ENCODE results near the gene MALT1. TPM values are rescaled to one million over a fixed set of nuclear protein-coding genes. Genes with fewer than 3 reads are reported as not detected.
A peak's percentile ranks its signal among the peaks of the same experiment; 100 is the strongest.

Gene MALT1
- total and polyA plus RNA-seq, 11 donors = 5.4 to 18.3 (median 10.4) TPM

GRCh38 chr18:58694720-58695468 is 23.6 kb downstream of the MALT1 start:
- intact Hi-C loops (cut with DNase I) = no loop called here
- no peak overlapping the region for H3K27ac ChIP-seq
- H3K36me3 ChIP-seq = peaks cover 0 to 33% (median 23%) of the 10 kb centered on the region in 9 donors
- no peak overlapping the region for H3K4me3 ChIP-seq
- H3K4me1 ChIP-seq = peaks cover 0 to 31% (median 4%) of the 10 kb centered on the region in 12 donors
- TF ChIP-seq, protein P1, sequence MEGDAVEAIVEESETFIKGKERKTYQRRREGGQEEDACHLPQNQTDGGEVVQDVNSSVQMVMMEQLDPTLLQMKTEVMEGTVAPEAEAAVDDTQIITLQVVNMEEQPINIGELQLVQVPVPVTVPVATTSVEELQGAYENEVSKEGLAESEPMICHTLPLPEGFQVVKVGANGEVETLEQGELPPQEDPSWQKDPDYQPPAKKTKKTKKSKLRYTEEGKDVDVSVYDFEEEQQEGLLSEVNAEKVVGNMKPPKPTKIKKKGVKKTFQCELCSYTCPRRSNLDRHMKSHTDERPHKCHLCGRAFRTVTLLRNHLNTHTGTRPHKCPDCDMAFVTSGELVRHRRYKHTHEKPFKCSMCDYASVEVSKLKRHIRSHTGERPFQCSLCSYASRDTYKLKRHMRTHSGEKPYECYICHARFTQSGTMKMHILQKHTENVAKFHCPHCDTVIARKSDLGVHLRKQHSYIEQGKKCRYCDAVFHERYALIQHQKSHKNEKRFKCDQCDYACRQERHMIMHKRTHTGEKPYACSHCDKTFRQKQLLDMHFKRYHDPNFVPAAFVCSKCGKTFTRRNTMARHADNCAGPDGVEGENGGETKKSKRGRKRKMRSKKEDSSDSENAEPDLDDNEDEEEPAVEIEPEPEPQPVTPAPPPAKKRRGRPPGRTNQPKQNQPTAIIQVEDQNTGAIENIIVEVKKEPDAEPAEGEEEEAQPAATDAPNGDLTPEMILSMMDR (IDR thresholded peaks at IDR 0.05) = no peak
- TF ChIP-seq POLR2A (IDR thresholded peaks at IDR 0.05) = no peak
- 60 to 75% (median 62%) methylated on average over 8 of the region's 8 CpGs for WGBS, 4 donors
- DNase-seq (no peak), ATAC-seq (peak in 1 of 4 donors; percentile 10)
- no peaks in the 10 kb centered on the region for H3K27me3 ChIP-seq
- H3K9me3 ChIP-seq = no peaks in the 10 kb centered on the region

DNA sequence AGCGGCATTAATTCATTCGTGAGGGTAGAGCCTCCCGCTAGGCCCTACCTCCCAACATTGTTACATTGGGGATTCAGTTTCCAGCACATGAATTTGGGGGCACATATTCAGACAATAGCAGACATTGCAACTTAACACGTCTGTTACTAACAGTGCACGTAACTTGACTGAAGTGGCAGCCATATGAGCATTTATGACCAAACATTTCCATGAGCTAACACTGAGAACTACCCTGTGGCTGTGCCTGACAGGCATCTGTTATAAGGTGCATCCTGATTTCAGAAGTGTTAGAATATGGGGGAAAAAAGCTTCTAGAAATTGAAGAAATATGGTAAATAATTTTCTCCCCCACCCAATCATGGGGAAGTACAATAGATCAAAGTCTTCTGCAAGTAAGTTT is 24.5 kb downstream of the MALT1 start:
- DNase-seq (no peak), ATAC-seq (no peak)
- Histone ChIP-seq H3K36me3 (peaks cover 0 to 33% (median 25%) of the 10 kb centered on the region in 9 donors), H3K27ac (no peak overlapping the region), H3K4me3 (no peak overlapping the region), H3K4me1 (peaks cover 0 to 31% (median 4%) of the 10 kb centered on the region in 12 donors), H3K27me3 (no peaks in the 10 kb centered on the region), H3K9me3 (no peaks in the 10 kb centered on the region)
- intact Hi-C loops (cut with DNase I) = no loop called here
- TF ChIP-seq POLR2A (IDR thresholded peaks at IDR 0.05) = no peak
- TF ChIP-seq, protein P1 (IDR thresholded peaks at IDR 0.05) = no peak
- 94 to 98% (median 96%) methylated on average over 5 of the region's 5 CpGs for WGBS, 4 donors

DNA sequence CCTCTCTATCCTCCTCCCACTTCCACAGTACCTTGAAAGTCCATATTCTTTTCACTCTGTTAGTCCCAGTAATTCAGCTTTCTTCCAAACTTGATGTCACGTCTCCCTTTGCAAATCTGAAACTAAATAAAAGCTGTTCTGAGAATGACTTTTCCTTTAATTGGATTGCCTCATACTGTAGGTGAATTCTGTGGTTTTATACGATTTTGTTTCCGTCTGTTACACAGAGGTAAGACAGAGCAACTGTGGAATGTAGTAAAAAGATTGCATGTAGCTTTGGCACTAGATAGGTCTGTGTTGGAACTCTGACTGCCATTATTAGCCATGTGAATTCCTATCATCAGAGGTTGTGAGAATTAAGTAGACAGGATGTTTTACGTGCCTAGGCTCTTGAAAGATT is 25.9 kb downstream of the MALT1 start:
- Histone ChIP-seq H3K4me1 (peaks cover 0 to 31% (median 2%) of the 10 kb centered on the region in 12 donors), H3K27ac (no peak overlapping the region), H3K9me3 (no peaks in the 10 kb centered on the region), H3K27me3 (no peaks in the 10 kb centered on the region), H3K36me3 (peaks cover 0 to 45% (median 38%) of the 10 kb centered on the region in 9 donors), H3K4me3 (no peak overlapping the region)
- TF ChIP-seq, protein P1 (IDR thresholded peaks at IDR 0.05) = no peak
- TF ChIP-seq POLR2A (IDR thresholded peaks at IDR 0.05) = no peak
- ATAC-seq (no peak), DNase-seq (no peak)
- intact Hi-C loops (cut with DNase I) = no loop called here
- 61 to 71% (median 66%) methylated on average over 4 of the region's 4 CpGs for WGBS, 4 donors

DNA sequence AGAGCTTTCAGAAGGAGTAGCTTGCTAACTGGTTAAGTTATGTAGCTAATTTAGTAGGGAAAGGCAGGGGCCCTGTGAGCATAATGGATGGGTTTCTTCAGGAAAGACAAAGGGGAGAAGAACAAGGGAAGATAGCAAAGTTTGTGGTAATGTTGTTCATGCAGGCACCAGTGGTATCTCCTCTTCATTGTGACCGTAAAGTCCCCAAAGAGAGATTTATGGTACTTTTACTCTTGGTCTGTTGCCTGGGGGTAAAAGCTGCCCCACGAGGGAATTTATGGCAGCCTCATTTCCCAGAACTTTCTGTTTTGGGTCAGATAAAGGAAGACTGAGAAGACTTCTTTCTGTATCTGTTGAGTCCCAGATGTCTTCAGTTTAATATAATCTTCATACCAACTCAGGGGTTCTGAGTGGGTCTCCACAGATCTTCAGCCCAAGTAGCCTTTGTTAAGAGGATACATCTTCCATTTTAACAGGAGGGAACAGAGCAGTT is 27.5 kb downstream of the MALT1 start:
- H3K4me3 ChIP-seq = no peak overlapping the region
- H3K36me3 ChIP-seq = peaks cover 0 to 58% (median 47%) of the 10 kb centered on the region in 9 donors
- no peak for TF ChIP-seq POLR2A (IDR thresholded peaks at IDR 0.05)
- TF ChIP-seq, protein P1 (IDR thresholded peaks at IDR 0.05) = no peak
- DNase-seq = no peak
- peaks cover 0 to 31% (median 2%) of the 10 kb centered on the region in 12 donors for H3K4me1 ChIP-seq
- H3K9me3 ChIP-seq = no peaks in the 10 kb centered on the region
- H3K27me3 ChIP-seq = no peaks in the 10 kb centered on the region
- intact Hi-C loops (cut with DNase I) = no loop called here
- no peak overlapping the region for H3K27ac ChIP-seq
- 76 to 92% (median 86%) methylated on average over 2 of the region's 2 CpGs for WGBS, 4 donors
- no peak for ATAC-seq
